ENCODE measurements around the gene THYN1.
"Not testable (repeated sequence)": the region's sequence is repeated elsewhere in the genome, so short reads cannot be mapped to it uniquely, and the experiment has no call there.

Gene THYN1

DNA sequence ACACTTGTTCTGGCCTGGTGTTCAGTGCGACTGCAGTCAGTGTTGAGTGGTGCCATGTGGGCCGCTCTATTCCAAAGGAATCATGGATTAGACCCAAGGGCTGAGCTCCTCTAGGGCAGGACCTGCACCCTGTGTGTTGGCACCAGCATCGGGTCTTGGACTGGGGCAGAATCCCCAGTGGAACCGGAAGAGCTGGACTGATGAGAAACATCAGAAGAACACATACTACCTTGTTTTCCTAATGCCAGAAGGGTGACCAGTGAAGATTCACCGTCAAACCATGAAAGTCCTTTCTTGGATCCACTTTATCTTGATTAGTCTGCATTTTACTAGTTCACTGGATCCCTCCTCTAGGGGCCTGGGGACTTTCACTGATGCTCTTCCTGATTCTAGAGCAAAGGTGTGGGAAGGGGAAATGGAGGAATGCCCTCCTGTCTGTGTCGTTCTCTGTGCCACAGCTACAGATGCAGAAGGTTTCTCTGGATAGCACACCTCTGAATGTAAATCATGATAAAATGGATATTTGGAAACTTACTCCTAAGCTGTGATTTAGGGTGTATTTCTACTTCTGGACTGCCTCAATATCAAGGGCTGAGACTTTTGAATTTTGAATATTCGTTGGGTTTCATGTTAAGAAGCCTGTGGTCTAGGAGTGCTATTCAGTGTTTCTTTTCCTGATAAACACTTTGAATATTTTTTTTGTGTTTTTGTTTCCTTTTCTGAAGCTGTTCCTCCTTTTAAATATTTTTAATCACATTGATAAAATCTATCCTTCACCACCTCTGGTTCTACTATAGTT is 12.0 kb upstream of the THYN1 start:
- H3K9me3 Mint-ChIP-seq = no peaks in the 10 kb centered on the region
- H3K4me3 Mint-ChIP-seq = no peak overlapping the region
- H3K27ac Mint-ChIP-seq = no peak overlapping the region
- peaks cover 6% of the 10 kb centered on the region for H3K4me1 Mint-ChIP-seq
- ATAC-seq = no peak
- peaks cover 18% of the 10 kb centered on the region for H3K27me3 Mint-ChIP-seq
- H3K36me3 Mint-ChIP-seq = peaks cover 25% of the 10 kb centered on the region

DNA sequence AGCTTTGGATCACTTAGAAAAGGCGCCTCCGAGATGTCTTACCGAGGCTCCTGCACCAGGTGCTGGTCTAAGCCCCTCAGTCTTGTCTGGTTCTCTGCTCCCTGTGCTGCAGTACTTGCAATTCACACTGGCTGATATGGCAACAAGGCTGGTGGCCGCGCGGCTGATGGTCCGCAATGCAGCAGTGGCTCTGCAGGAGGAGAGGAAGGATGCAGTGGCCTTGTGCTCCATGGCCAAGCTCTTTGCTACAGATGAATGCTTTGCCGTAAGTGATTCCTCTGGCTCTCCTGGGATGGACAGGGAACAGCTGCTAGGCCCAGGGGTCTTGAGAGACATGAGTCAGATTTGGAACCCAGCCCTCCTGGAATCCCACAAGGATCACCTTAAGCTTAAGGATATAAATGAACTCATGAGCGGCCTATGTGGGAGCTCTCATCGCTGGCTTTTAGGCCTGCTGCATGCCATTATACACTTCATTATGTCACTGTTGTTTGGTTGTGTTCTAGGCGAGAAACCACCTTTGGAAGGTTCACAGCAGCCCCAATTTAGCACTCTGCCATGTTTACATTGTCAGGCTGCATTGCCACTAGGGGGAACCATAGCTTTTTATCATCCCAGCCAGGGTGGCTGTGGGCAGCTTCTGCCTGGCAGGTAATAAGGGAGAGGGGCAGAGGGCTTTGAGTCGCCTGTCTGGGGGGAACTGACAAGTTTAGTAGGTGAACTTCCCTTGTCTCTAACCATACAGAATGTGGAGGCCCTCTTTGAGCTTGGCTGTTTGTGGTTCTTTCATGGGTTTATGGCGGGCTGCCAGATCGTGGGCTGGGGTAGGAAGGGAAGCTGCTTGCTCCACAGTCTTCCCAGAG is 8.7 kb upstream of the THYN1 start:
- no peaks in the 10 kb centered on the region for H3K9me3 Mint-ChIP-seq
- no peak for ATAC-seq

DNA sequence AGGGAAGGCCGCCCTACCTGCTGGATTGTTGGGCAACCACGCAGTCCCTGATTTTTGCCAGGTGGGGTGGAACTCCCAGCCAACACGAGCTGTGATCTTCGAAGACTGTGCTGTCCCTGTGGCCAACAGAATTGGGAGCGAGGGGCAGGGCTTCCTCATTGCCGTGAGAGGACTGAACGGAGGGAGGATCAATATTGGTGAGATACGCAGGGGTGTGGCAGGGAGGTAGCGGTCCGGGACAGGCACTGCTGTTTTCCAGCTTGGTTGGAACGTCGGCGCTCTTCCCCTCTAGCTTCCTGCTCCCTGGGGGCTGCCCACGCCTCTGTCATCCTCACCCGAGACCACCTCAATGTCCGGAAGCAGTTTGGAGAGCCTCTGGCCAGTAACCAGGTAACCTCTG is 7.8 kb upstream of the THYN1 start:
- Mint-ChIP-seq H3K9me3 (no peaks in the 10 kb centered on the region), H3K27ac (no peak overlapping the region)

More for the DNA sequence above, 8.7 kb upstream of the THYN1 start:
- no peak overlapping the region for H3K4me3 Mint-ChIP-seq
- peaks cover 6% of the 10 kb centered on the region for H3K4me1 Mint-ChIP-seq
- peaks cover 45% of the 10 kb centered on the region for H3K36me3 Mint-ChIP-seq
- H3K27me3 Mint-ChIP-seq = no peaks in the 10 kb centered on the region
- H3K27ac Mint-ChIP-seq = no peak overlapping the region

DNA sequence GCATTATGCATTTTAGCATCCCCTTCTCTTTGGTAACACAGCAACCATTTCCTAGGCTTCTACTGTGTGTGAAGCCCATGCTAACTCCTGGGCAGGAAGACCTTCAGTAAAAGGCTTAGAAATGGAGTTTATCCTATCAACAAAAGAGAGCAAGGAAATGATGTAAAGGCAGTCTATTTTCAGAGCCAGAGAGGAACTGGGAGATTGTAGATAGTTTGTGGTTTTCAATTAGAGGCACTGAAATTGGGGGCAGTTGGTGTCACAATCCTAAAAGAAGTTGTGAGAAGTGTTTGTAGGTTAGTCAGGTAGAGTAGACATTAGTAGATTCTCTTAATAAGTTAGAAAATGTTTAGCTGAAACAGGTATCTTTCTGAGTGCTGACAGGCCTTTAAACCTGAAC is 7.4 kb upstream of the THYN1 start:
- no peak overlapping the region for H3K4me3 Mint-ChIP-seq
- peak overlapping the region; percentile 16 for H3K27ac Mint-ChIP-seq
- no peak for ATAC-seq
- H3K36me3 Mint-ChIP-seq = peaks cover 45% of the 10 kb centered on the region
- no peaks in the 10 kb centered on the region for H3K9me3 Mint-ChIP-seq
- peaks cover 13% of the 10 kb centered on the region for H3K4me1 Mint-ChIP-seq
- H3K27me3 Mint-ChIP-seq = no peaks in the 10 kb centered on the region

More for the DNA sequence above, 7.8 kb upstream of the THYN1 start:
- H3K4me1 Mint-ChIP-seq = peaks cover 9% of the 10 kb centered on the region
- no peak overlapping the region for H3K4me3 Mint-ChIP-seq
- peaks cover 45% of the 10 kb centered on the region for H3K36me3 Mint-ChIP-seq
- H3K27me3 Mint-ChIP-seq = no peaks in the 10 kb centered on the region
- ATAC-seq = no peak

DNA sequence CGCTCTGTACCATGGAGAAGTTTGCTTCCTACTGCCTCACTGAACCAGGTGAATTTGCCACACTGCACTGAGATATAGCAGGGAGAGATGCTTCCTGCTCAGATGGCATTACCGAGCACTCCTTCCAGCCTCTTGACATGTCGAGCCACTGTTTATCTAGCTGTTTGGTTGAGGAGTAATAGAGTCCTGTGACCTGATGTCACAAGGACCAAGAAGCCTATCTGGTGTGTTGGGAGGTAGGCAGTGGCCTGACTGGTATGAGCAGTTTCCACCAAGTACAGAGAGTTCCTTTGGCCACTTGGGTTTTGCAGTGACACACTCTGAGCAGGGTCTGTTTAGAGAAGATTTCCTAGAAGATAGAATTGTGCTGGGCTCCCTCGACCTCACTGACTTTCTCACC is 5.4 kb upstream of the THYN1 start:
- no peak for ATAC-seq
- peaks cover 25% of the 10 kb centered on the region for H3K4me1 Mint-ChIP-seq
- H3K27me3 Mint-ChIP-seq = no peaks in the 10 kb centered on the region
- H3K27ac Mint-ChIP-seq = no peak overlapping the region
- H3K9me3 Mint-ChIP-seq = no peaks in the 10 kb centered on the region
- no peak overlapping the region for H3K4me3 Mint-ChIP-seq
- peaks cover 42% of the 10 kb centered on the region for H3K36me3 Mint-ChIP-seq

DNA sequence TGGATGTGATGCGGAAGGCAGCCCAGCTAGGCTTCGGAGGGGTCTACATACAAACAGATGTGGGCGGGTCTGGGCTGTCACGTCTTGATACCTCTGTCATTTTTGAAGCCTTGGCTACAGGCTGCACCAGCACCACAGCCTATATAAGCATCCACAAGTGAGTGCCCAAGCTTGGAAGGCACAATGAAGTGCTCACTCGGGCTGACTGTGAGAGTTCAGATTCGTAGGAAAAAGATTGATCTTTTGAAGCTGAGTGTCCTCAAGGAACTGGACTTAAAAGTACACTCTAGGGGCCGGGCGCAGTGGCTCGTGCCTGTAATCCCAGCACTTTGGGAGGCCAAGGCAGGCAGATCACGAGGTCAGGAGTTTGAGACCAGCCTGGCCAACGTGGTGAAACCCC is 3.9 kb upstream of the THYN1 start:
- peaks cover 36% of the 10 kb centered on the region for H3K4me1 Mint-ChIP-seq
- H3K27me3 Mint-ChIP-seq = no peaks in the 10 kb centered on the region
- H3K9me3 Mint-ChIP-seq = no peaks in the 10 kb centered on the region
- no peak for ATAC-seq
- H3K27ac Mint-ChIP-seq = no peak overlapping the region
- peaks cover 32% of the 10 kb centered on the region for H3K36me3 Mint-ChIP-seq
- H3K4me3 Mint-ChIP-seq = no peak overlapping the region

DNA sequence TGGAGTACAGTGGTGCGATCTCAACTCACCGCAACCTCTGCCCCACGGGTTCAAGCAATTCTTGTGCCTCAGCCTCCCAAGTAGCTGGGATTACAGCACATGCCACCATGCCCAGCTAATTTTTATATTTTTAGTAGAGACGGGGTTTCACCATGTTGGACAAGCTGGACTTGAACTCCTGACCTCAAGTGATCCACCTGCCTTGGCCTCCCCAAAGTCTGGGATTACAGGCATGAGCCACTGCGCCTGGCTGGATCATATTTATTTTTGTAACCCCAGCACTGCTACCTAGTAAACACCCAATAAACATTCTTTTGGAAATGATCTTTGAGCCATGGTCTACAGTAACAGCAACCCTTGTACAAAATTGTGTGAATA is 2.0 kb upstream of the THYN1 start:
- H3K36me3 Mint-ChIP-seq = peaks cover 20% of the 10 kb centered on the region
- not testable (repeated sequence) for ATAC-seq, H3K27ac Mint-ChIP-seq, H3K9me3 Mint-ChIP-seq, H3K27me3 Mint-ChIP-seq, H3K4me3 Mint-ChIP-seq
- peaks cover 34% of the 10 kb centered on the region for H3K4me1 Mint-ChIP-seq

DNA sequence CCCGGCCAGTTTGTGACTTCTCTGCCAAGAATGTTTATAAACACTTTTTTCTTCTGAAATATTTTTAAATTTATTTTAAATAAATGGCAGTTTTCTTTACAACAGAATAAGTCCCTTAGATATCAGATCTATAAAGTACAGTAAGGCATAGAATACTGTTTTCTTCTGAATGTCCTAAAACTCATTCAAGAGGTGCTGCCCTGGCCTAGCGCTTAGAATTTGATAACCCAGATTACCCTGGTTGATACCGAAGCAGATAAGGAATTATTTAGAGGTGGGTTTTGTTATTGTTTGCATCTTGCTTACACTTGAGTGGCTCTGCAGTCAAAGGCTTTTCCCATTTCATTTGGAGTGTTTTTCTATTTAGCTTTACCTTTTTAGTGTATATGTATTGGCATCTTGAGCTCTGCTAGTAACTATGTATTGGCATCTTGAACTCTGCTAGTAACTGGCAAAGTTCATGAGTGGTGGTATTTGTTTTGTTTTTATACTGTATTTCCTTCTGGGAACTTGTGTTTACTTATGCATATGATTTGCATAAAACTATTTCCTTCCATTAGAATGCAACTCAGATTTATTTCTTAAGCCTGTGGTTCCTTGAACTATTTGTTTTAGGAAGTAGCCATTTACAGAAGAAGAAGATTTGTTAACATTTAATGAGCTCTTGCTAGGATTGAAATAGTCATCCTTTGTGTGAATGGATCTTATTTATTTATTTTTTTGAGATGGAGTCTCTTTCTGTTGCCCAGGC is 1.5 kb upstream of the THYN1 start:
- Mint-ChIP-seq H3K27ac (peak overlapping the region; percentile 92), H3K4me3 (peak overlapping the region; percentile 95), H3K4me1 (peaks cover 34% of the 10 kb centered on the region), H3K9me3 (no peaks in the 10 kb centered on the region), H3K27me3 (no peaks in the 10 kb centered on the region), H3K36me3 (peaks cover 15% of the 10 kb centered on the region)
- no peak for ATAC-seq

DNA sequence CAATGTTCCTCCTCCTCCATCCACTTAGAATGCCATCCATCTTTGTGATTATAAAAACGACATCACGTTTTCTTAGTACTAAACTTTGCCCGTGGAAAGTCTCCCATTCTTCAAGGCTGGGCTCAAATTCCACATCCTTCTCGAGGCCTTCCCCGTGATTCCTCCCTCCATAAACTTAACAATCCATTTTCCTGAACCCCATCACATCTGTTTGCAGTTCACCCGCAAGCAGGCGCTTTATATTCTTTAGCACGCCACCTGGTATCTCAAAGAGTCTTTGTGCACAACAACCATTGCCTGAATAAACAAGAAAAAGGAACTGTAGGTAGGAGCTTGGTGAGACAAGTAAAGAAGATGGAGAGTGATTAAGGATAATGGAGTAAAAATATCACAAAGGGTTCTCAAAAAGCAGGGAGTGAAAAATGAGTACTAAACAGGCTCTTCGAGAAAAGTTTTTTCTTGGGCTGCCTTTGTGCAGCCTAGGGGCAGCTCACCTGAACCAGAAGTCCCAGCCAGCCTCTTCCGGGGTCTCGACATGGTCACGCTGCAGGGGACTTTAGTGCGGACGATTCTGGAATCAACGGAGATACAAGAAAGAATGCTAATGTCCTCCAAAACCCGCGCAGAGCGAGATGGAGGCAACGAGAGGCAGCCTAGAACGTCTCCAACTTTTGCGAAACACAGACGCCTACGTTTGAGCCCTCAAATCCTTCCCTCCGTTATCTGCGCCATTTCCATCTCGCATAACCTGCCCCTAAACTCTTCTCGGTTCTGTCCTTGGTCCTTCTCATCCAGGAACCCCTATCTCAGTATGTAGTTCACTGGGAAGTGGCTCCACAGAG is 585 bp downstream of the THYN1 start:
- H3K36me3 Mint-ChIP-seq = peaks cover 18% of the 10 kb centered on the region
- ATAC-seq = peak; percentile 49
- H3K4me3 Mint-ChIP-seq = peak overlapping the region; percentile 95
- H3K27me3 Mint-ChIP-seq = no peaks in the 10 kb centered on the region
- peaks cover 34% of the 10 kb centered on the region for H3K4me1 Mint-ChIP-seq
- peak overlapping the region; percentile 92 for H3K27ac Mint-ChIP-seq
- no peaks in the 10 kb centered on the region for H3K9me3 Mint-ChIP-seq

DNA sequence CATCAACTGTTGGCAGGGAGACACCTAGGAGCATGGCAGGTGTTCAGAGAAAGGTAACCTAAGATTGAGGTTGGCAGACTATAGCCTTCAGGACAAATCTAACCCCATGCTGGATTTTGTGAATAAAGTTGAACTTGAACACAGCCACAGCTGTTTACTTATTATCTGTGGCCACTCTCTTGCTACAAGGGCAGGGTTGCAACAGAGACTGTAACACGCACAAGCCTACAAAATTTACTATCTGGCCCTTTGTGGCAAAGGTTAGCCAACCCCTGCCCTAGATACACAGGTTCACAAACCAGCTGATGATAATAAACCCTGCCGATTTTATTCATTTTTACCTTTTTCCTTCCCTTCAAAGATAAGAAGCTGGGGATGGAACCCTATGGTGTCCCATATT is 2.5 kb downstream of the THYN1 start:
- Mint-ChIP-seq H3K4me1 (peaks cover 29% of the 10 kb centered on the region), H3K27me3 (no peaks in the 10 kb centered on the region), H3K4me3 (no peak overlapping the region), H3K27ac (no peak overlapping the region), H3K36me3 (peaks cover 33% of the 10 kb centered on the region), H3K9me3 (no peaks in the 10 kb centered on the region)
- no peak for ATAC-seq

DNA sequence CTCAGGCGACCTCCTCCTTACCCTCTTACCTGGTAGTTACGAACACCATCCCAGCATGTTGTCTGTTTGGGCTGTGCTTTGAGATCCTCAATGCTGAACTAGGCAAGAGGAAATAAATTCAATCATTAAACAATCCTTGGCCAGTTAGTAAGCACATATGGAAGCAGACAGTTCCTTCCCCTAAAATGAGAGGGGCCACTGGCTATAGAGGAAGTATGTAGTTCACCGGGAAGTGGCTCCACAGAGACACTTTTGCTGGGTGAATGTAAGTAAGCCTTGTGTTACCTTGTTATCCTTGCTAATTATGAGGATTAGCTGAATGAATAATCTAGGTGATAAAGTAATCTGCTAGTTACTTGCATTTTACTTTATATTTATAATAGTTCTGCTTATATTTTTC is 2.9 kb downstream of the THYN1 start:
- H3K27me3 Mint-ChIP-seq = no peaks in the 10 kb centered on the region
- no peak overlapping the region for H3K27ac Mint-ChIP-seq
- H3K36me3 Mint-ChIP-seq = peaks cover 33% of the 10 kb centered on the region
- H3K9me3 Mint-ChIP-seq = no peaks in the 10 kb centered on the region
- H3K4me1 Mint-ChIP-seq = peaks cover 26% of the 10 kb centered on the region
- ATAC-seq = no peak
- no peak overlapping the region for H3K4me3 Mint-ChIP-seq

DNA sequence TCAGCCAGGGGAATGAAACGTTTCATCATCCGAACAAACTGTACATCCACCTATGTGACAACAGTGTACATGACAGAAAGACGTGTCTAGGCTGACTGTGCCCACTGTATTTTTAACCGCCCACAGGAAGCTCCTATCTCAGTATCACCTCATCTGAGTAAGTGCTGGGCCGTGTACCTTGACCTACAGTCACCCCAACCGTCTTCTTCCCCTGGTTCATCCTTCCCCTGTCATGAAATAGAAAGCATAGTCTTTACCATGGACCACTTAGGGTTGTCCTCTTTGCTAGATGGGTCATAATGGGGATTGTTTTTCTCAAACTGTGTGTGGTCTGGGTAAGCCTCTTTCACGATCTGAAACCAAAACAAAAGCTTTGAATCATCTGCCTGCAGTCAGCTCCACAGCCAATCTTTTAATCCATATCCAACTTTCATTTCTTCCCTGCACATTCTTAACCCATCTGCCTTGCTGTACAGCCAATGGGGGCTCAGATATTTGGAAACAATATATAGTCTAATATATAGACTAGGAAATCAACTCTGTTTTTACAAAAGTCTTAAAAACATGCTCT is 4.2 kb downstream of the THYN1 start:
- peaks cover 17% of the 10 kb centered on the region for H3K4me1 Mint-ChIP-seq
- ATAC-seq = no peak
- peaks cover 36% of the 10 kb centered on the region for H3K36me3 Mint-ChIP-seq
- H3K9me3 Mint-ChIP-seq = no peaks in the 10 kb centered on the region
- no peaks in the 10 kb centered on the region for H3K27me3 Mint-ChIP-seq
- no peak overlapping the region for H3K4me3 Mint-ChIP-seq
- no peak overlapping the region for H3K27ac Mint-ChIP-seq

DNA sequence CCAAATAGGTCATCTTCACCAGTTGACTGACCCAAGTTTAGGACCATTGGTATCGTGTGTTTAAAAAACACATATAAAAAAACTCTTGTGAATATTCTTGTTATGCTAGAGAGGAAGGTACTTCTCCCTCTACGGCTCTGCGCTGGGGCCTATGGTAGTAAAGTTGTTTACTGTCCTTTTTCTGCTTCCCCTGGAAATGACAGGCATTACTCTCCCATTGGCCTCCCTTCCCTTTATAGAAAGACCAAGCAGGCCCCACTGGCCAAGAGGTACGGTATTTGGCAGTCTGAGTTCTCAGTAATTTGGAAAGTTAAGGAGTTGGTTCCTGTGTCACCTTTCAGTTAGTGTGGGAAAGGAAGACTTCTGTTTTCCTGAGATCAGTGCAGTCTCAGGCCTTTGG is 6.5 kb downstream of the THYN1 start:
- H3K4me3 Mint-ChIP-seq = no peak overlapping the region
- ATAC-seq = no peak
- H3K27me3 Mint-ChIP-seq = no peaks in the 10 kb centered on the region
- H3K4me1 Mint-ChIP-seq = peaks cover under 1% of the 10 kb centered on the region
- H3K36me3 Mint-ChIP-seq = peaks cover 53% of the 10 kb centered on the region
- no peak overlapping the region for H3K27ac Mint-ChIP-seq
- no peaks in the 10 kb centered on the region for H3K9me3 Mint-ChIP-seq

DNA sequence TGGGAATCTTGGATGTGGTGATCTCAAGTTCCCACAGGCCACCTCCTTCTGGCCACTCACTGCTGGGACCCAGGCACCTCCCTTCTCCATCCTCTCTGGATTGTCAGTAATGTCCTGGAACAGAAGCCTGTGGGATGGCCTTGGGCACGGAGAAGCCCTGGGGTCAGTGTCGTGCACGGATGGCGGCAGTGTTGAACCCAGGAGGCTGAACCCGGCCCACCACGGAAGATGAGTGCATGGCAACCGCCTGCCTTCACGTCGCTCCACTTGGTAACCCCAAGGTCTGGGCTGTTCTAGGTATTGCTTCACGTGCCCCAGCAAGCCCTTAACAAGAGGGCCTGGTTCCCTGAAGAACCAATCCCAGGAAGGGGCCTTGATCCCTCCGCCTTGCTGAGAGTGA is 7.1 kb downstream of the THYN1 start:
- Mint-ChIP-seq H3K27ac (no peak overlapping the region), H3K9me3 (no peaks in the 10 kb centered on the region), H3K4me1 (no peaks in the 10 kb centered on the region), H3K36me3 (peaks cover 53% of the 10 kb centered on the region), H3K27me3 (no peaks in the 10 kb centered on the region), H3K4me3 (no peak overlapping the region)
- ATAC-seq = no peak
